HepG2 (cell line): ENCODE results near the gene LCTL. TPM values are rescaled to one million over a fixed set of nuclear protein-coding genes. Genes with fewer than 3 reads are reported as not detected.

Source experiments
- ERF ChIP-seq: IDR thresholded peaks from 2 replicates; pipeline ENCODE4 v1.6.1; 2018; ENCODE audit warnings: missing biosample characterization, missing genetic modification reagents
- GATAD1 ChIP-seq: IDR thresholded peaks from 2 replicates; pipeline ENCODE4 v1.6.1; 2016; ENCODE audit warnings: missing genetic modification reagents, missing compliant biosample characterization
- HCFC1 ChIP-seq: fragments of 150-350 bp; IDR thresholded peaks from 2 replicates; pipeline ENCODE4 v1.6.1; 2014; ENCODE audit warnings: low read depth, low read length
- HNF4A ChIP-seq: sonication (generic); formaldehyde crosslinking; IDR thresholded peaks from 2 replicates; pipeline ENCODE4 v1.4.0; 2020; ENCODE audit warnings: missing genetic modification reagents
- IRX3 ChIP-seq: sonication (generic); formaldehyde crosslinking; IDR thresholded peaks from 2 replicates; pipeline ENCODE4 v1.8.1; 2023; ENCODE audit warnings: mild to moderate bottlenecking, low read depth, missing genetic modification reagents, borderline replicate concordance
- KAT2B ChIP-seq: fragments of 150-350 bp; IDR thresholded peaks from 2 replicates; pipeline ENCODE4 v1.6.1; 2014; ENCODE audit warnings: low read depth, low read length, borderline replicate concordance
- MED8 ChIP-seq: sonication (generic); formaldehyde crosslinking; IDR thresholded peaks from 2 replicates; pipeline ENCODE4 v1.8.1; 2023; ENCODE audit warnings: mild to moderate bottlenecking, missing genetic modification reagents; ENCODE audit not compliant: insufficient replicate concordance
- MYC ChIP-seq: sonication (generic); formaldehyde crosslinking; IDR thresholded peaks from 2 replicates; pipeline ENCODE4 v1.9.0; 2021; ENCODE audit warnings: missing genetic modification reagents, borderline replicate concordance
- PAXIP1 ChIP-seq: sonication (generic); formaldehyde crosslinking; conservative IDR thresholded peaks from 2 replicates; pipeline ENCODE4 v1.4.0; 2020; ENCODE audit warnings: mild to moderate bottlenecking, missing genetic modification reagents, moderate library complexity
- PHF8 ChIP-seq: sonication (generic); formaldehyde crosslinking; IDR thresholded peaks from 2 replicates; pipeline ENCODE4 v1.5.0; 2020; ENCODE audit warnings: missing genetic modification reagents
- POLR2G ChIP-seq: fragments of 200-400 bp; formaldehyde crosslinking; IDR thresholded peaks from 2 replicates; pipeline ENCODE4 v1.6.1; 2018; ENCODE audit warnings: mild to moderate bottlenecking, low read depth, low read length, moderate library complexity
- RXRA ChIP-seq: sonication (generic); formaldehyde crosslinking; IDR thresholded peaks from 2 replicates; pipeline ENCODE4 v1.5.1; 2020; ENCODE audit warnings: missing genetic modification reagents
- TBX2 ChIP-seq: sonication (generic); formaldehyde crosslinking; IDR thresholded peaks from 2 replicates; pipeline ENCODE4 v1.5.0; 2020; ENCODE audit warnings: missing genetic modification reagents, mild to moderate bottlenecking, borderline replicate concordance
- ZBTB25 ChIP-seq: IDR thresholded peaks from 2 replicates; pipeline ENCODE4 v1.6.1; 2018; ENCODE audit warnings: missing genetic modification reagents
- ZNF124 ChIP-seq: sonication (generic); formaldehyde crosslinking; IDR thresholded peaks from 2 replicates; pipeline ENCODE4 v1.4.0; 2020; ENCODE audit warnings: missing genetic modification reagents
- ZNF253 ChIP-seq: sonication (generic); formaldehyde crosslinking; IDR thresholded peaks from 2 replicates; pipeline ENCODE4 v1.8.0; 2022; ENCODE audit warnings: mild to moderate bottlenecking, missing genetic modification reagents, borderline replicate concordance
- ZNF382 ChIP-seq: sonication (generic); formaldehyde crosslinking; IDR thresholded peaks from 2 replicates; pipeline ENCODE4 v1.5.0; 2020; ENCODE audit warnings: missing genetic modification reagents, mild to moderate bottlenecking, borderline replicate concordance
- ZNF570 ChIP-seq: sonication (generic); formaldehyde crosslinking; IDR thresholded peaks from 2 replicates; pipeline ENCODE4 v1.4.0; 2020; ENCODE audit warnings: mild to moderate bottlenecking, missing genetic modification reagents, borderline replicate concordance
- ZNF777 ChIP-seq: sonication (generic); formaldehyde crosslinking; IDR thresholded peaks from 2 replicates; pipeline ENCODE4 v1.4.0; 2020; ENCODE audit warnings: missing genetic modification reagents
- polyA plus RNA-seq, 8 experiments: library from polyadenylated mRNA; depleted of rRNA in 3 of 8; stranded (reverse) in 7 of 8; unstranded in 1 of 8; fragments of >200 nt; fragmentation: Illumina TruSeq in 4 of 8; extraction: Trizol in 4 of 8; gene quantifications; 2 replicates each; pipeline versions ENCODE4 v1.2.1 to v1.2.3, GENCODE V29; 2011 to 2016; ENCODE audit warnings: low read depth in 4 of 8, missing spikeins in 1 of 8, mixed read lengths in 1 of 8; ENCODE audit not compliant: insufficient read depth in 1 of 8
- total RNA-seq, 5 experiments: library from RNA; depleted of rRNA; stranded (reverse); fragments of >200 nt; fragmentation: Illumina TruSeq; extraction: Trizol; gene quantifications; 2 replicates each; pipeline ENCODE4 v1.2.3, GENCODE V29; 2016; ENCODE audit warnings: low read depth in 1 of 5
- TF ChIP-seq, protein P1 (sequence below): sonication (generic); formaldehyde crosslinking; IDR thresholded peaks from 2 replicates; pipeline ENCODE4 v1.4.0; 2020; ENCODE audit warnings: missing genetic modification reagents, borderline replicate concordance
- TF ChIP-seq, protein P2 (sequence below): sonication (generic); formaldehyde crosslinking; IDR thresholded peaks from 2 replicates; pipeline ENCODE4 v1.4.0; 2020; ENCODE audit warnings: missing genetic modification reagents

The LCTL gene
- total and polyA plus RNA-seq, 2 of the 13 experiments (the other 11 are each of a cell fraction or from before 2014, with no cell fraction given) = 0.96 to 1.4 TPM

DNA sequence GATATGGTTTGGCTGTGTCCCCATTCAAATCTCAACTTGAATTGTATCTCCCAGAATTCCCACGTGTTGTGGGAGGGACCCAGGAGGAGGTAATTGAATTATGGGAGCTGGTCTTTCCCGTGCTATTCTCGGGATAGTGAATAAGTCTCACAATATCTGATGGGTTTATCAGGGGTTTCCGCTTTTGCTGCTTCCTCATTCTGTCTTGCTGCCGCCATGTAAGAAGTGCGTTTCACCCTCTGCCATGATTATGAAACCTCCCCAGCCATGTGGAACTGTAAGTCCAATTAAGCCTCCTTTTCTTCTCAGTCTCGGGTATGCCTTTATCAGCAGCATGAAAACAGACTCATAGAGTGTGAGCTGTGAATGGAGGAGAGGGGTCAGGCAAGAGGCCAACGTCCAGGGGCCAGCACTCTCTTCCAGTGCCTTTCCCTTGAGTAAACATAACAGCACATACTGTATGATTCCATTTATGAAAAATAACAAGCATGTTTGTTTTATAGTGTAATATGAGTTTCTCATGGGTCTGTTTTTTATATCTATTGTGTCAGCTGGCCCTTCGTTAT is 16.3 kb upstream of the LCTL start (continued):
- TF ChIP-seq, protein P1, sequence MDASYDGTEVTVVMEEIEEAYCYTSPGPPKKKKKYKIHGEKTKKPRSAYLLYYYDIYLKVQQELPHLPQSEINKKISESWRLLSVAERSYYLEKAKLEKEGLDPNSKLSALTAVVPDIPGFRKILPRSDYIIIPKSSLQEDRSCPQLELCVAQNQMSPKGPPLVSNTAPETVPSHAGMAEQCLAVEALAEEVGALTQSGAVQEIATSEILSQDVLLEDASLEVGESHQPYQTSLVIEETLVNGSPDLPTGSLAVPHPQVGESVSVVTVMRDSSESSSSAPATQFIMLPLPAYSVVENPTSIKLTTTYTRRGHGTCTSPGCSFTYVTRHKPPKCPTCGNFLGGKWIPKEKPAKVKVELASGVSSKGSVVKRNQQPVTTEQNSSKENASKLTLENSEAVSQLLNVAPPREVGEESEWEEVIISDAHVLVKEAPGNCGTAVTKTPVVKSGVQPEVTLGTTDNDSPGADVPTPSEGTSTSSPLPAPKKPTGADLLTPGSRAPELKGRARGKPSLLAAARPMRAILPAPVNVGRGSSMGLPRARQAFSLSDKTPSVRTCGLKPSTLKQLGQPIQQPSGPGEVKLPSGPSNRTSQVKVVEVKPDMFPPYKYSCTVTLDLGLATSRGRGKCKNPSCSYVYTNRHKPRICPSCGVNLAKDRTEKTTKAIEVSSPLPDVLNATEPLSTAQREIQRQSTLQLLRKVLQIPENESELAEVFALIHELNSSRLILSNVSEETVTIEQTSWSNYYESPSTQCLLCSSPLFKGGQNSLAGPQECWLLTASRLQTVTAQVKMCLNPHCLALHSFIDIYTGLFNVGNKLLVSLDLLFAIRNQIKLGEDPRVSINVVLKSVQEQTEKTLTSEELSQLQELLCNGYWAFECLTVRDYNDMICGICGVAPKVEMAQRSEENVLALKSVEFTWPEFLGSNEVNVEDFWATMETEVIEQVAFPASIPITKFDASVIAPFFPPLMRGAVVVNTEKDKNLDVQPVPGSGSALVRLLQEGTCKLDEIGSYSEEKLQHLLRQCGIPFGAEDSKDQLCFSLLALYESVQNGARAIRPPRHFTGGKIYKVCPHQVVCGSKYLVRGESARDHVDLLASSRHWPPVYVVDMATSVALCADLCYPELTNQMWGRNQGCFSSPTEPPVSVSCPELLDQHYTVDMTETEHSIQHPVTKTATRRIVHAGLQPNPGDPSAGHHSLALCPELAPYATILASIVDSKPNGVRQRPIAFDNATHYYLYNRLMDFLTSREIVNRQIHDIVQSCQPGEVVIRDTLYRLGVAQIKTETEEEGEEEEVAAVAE (CRISPR knock-in tag) = no peak
- TF ChIP-seq ERF (no peak), TBX2 (CRISPR knock-in tag) (0 out of 2 replicates have a peak, but pooled peaks have one; percentile 16), IRX3 (no peak), MED8 (CRISPR knock-in tag) (no peak), POLR2G (peak; percentile 54), HCFC1 (no peak), HNF4A (CRISPR knock-in tag) (0 out of 2 replicates have a peak, but pooled peaks have one; percentile 10), ZNF570 (no peak), PAXIP1 (peak; percentile 17), ZNF124 (CRISPR knock-in tag) (no peak), ZNF253 (no peak), ZNF777 (no peak), GATAD1 (0 out of 2 replicates have a peak, but pooled peaks have one; percentile 11), ZBTB25 (no peak), ZNF382 (CRISPR knock-in tag) (no peak), KAT2B (no peak), RXRA (CRISPR knock-in tag) (no peak), PHF8 (CRISPR knock-in tag) (peak; percentile 41; the same call in 1 of the 2 replicates), MYC (CRISPR knock-in tag) (peak; percentile 37; the same call in 1 of the 2 replicates)
- TF ChIP-seq, protein P2, sequence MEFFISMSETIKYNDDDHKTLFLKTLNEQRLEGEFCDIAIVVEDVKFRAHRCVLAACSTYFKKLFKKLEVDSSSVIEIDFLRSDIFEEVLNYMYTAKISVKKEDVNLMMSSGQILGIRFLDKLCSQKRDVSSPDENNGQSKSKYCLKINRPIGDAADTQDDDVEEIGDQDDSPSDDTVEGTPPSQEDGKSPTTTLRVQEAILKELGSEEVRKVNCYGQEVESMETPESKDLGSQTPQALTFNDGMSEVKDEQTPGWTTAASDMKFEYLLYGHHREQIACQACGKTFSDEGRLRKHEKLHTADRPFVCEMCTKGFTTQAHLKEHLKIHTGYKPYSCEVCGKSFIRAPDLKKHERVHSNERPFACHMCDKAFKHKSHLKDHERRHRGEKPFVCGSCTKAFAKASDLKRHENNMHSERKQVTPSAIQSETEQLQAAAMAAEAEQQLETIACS = no peak
